ENCODE results near the gene NET1.

NET1 gene

DNA sequence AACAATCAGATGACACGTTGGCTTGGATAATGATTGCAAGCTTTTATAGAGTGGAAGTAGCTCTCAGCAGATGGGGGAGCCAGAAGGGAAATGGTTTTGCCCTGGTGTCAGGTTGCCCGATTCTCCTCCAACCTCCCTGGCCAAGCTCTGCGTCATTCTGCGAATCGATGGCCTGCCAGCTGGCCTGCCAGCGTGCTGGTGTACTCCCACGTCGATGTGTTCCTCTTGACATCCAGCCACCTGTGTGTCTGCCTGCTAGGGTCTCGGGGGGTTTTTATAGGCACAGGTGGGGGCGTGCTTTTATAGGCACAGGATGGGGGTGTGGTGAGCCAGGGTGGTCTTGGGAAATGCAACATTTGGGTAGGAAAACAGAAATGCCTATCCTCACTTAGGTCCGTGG is 4.6 kb downstream of the NET1 start:
- Histone ChIP-seq H3K36me3 (ENCODE audit: control insufficient read depth, insufficient read depth, low read length) (no peaks in the 10 kb centered on the region), H3K9me3 (ENCODE audit: control insufficient read depth, insufficient read depth, low read length) (no peaks in the 10 kb centered on the region), H3K4me3 (ENCODE audit: low read length) (no peak overlapping the region), H3K27ac (ENCODE audit: low read length) (no peak overlapping the region), H3K4me1 (ENCODE audit: control insufficient read depth, insufficient read depth, low read length) (peaks cover 6% of the 10 kb centered on the region), H3K27me3 (ENCODE audit: control insufficient read depth, insufficient read depth, low read length) (no peaks in the 10 kb centered on the region)
- WGBS (ENCODE audit: insufficient coverage, insufficient read length), result no CpG with 5 or more reads among the region's 11 CpGs
- no peak for DNase-seq (ENCODE audit: low read depth, low spot score)

DNA sequence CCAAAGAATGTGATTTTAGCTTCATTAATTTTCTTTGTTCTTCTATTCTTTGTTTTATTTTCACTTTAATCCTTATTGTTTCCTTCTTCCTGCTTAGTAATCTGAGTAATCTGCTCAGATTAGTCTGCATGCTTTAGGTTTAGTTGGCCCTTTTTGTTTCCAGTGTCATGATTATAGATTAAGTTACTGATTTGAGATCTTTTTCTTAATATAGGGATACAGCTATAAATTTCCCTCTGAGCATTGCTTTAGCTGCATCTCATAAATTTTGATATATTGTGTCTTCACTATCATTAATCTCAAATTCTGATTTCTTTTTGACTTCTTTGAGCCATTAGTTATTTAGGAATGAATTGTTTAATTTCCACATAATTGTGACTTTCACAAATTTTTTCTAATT is 6.2 kb downstream of the NET1 start:
- H3K27ac ChIP-seq (ENCODE audit: low read length), result no peak overlapping the region
- no peak for DNase-seq (ENCODE audit: low read depth, low spot score)
- H3K4me3 ChIP-seq (ENCODE audit: low read length), result no peak overlapping the region
- peaks cover 6% of the 10 kb centered on the region for H3K4me1 ChIP-seq (ENCODE audit: control insufficient read depth, insufficient read depth, low read length)
- no peaks in the 10 kb centered on the region for H3K27me3 ChIP-seq (ENCODE audit: control insufficient read depth, insufficient read depth, low read length)
- H3K36me3 ChIP-seq (ENCODE audit: control insufficient read depth, insufficient read depth, low read length), result no peaks in the 10 kb centered on the region
- H3K9me3 ChIP-seq (ENCODE audit: control insufficient read depth, insufficient read depth, low read length), result no peaks in the 10 kb centered on the region

DNA sequence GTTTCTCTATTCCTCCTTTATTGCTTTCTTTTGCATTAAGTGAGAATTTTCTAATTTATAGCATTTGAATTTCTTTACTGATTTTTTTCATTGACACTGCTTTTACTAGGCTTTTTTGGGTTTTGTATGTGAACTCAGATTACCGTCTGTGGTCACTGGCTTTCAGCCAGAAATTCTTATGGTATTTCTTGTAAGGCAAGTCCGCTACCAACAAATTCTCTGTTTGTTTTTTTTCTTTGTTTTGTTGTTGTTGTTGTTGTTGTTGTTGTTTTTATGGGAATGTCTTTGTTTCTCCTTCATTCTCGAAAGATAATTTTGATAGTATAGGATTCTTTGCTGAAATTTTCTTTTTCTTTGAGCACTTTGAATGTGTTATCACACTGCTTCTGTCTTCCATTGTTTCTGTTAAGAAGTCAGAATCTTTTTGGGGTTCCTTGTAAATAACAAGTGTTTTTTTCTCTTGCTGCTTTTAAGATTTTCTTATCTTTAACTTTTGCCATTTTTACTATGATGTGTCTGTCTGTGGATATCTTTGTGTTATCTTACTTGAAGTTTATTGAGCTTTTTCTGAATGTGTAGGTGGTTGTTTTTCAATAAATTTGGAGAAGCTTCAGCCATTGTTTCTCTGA is 7.2 kb downstream of the NET1 start:
- no peaks in the 10 kb centered on the region for H3K27me3 ChIP-seq (ENCODE audit: control insufficient read depth, insufficient read depth, low read length)
- no CpG with 5 or more reads among the region's 3 CpGs for WGBS (ENCODE audit: insufficient coverage, insufficient read length)
- H3K4me1 ChIP-seq (ENCODE audit: control insufficient read depth, insufficient read depth, low read length), result peaks cover 6% of the 10 kb centered on the region

DNA sequence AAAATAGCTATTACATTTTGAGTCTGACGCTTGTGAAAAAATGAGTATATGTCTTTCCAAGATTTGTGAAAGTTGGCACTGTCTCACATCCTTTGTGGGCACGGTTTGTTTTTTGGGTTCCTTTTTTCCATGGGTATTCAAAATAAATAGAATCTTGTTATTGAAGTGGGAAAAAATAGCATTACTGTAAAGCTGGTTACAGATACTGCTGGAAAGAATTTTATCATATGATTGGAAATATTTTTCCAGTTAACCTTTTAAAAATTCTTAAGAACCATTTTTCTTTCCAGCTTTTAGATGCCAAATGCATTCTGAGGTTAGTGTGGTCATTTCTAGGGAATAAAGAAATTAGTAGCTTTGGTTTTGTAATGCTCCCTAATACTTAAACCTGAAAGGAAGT is 11.4 kb downstream of the NET1 start:
- Histone ChIP-seq H3K4me3 (ENCODE audit: low read length) (no peak overlapping the region), H3K9me3 (ENCODE audit: control insufficient read depth, insufficient read depth, low read length) (no peaks in the 10 kb centered on the region), H3K36me3 (ENCODE audit: control insufficient read depth, insufficient read depth, low read length) (no peaks in the 10 kb centered on the region), H3K27ac (ENCODE audit: low read length) (no peak overlapping the region), H3K27me3 (ENCODE audit: control insufficient read depth, insufficient read depth, low read length) (no peaks in the 10 kb centered on the region), H3K4me1 (ENCODE audit: control insufficient read depth, insufficient read depth, low read length) (no peaks in the 10 kb centered on the region)
- no peak for DNase-seq (ENCODE audit: low read depth, low spot score)
- WGBS (ENCODE audit: insufficient coverage, insufficient read length), result no CpG with 5 or more reads among the region's 2 CpGs

More for the DNA sequence above, 7.2 kb downstream of the NET1 start:
- Histone ChIP-seq H3K36me3 (ENCODE audit: control insufficient read depth, insufficient read depth, low read length) (no peaks in the 10 kb centered on the region), H3K9me3 (ENCODE audit: control insufficient read depth, insufficient read depth, low read length) (no peaks in the 10 kb centered on the region), H3K4me3 (ENCODE audit: low read length) (no peak overlapping the region), H3K27ac (ENCODE audit: low read length) (no peak overlapping the region)
- no peak for DNase-seq (ENCODE audit: low read depth, low spot score)

DNA sequence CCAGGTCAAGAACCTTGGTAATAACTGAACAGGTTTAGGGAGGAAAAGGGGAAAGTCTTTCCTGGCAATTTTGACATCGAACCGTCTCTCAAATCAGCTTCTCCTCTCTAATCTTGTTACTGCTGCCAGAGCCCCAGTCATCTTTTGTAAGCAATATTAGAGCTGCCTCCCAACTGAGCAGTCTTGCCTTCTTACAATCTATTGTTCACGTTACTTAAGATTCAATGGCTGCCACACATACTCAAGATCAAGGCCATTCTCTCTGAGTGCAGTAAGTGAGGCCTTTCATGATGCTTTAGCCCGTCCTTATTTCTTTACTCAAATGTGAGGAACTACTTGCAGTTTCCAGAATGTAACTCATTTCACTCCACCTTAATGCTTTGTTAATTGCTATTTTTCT is 12.4 kb downstream of the NET1 start:
- WGBS (ENCODE audit: insufficient coverage, insufficient read length), result no CpG with 5 or more reads among the region's 4 CpGs
- Histone ChIP-seq H3K4me3 (ENCODE audit: low read length) (no peak overlapping the region), H3K36me3 (ENCODE audit: control insufficient read depth, insufficient read depth, low read length) (no peaks in the 10 kb centered on the region; the same call in 1 of the 2 replicates), H3K9me3 (ENCODE audit: control insufficient read depth, insufficient read depth, low read length) (no peaks in the 10 kb centered on the region), H3K27me3 (ENCODE audit: control insufficient read depth, insufficient read depth, low read length) (no peaks in the 10 kb centered on the region), H3K4me1 (ENCODE audit: control insufficient read depth, insufficient read depth, low read length) (no peaks in the 10 kb centered on the region), H3K27ac (ENCODE audit: low read length) (no peak overlapping the region)
- DNase-seq (ENCODE audit: low read depth, low spot score), result no peak

DNA sequence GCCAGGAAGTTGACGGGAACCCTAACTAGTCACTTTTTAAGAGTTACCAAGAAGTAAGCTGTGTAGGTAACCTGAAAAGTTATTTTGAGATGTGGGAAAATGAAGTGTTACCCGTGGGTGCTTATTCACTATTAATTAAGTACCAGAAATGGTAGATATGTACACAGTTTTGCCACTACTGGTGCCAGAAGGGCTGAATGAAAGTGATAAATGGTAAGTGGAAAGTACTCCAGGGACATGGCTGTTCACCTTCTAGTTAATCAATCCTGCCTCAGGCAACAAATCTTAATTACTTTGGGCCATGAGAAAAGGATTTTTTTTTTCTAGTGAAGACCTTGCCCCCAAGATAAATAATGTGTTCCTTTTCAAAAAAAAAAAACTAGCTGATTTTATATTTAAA is 15.8 kb downstream of the NET1 start:
- Histone ChIP-seq H3K4me3 (ENCODE audit: low read length) (no peak overlapping the region), H3K36me3 (ENCODE audit: control insufficient read depth, insufficient read depth, low read length) (no peaks in the 10 kb centered on the region; the same call in 1 of the 2 replicates), H3K4me1 (ENCODE audit: control insufficient read depth, insufficient read depth, low read length) (no peaks in the 10 kb centered on the region), H3K9me3 (ENCODE audit: control insufficient read depth, insufficient read depth, low read length) (no peaks in the 10 kb centered on the region), H3K27me3 (ENCODE audit: control insufficient read depth, insufficient read depth, low read length) (no peaks in the 10 kb centered on the region), H3K27ac (ENCODE audit: low read length) (no peak overlapping the region)
- DNase-seq (ENCODE audit: low read depth, low spot score), result no peak
- WGBS (ENCODE audit: insufficient coverage, insufficient read length), result no CpG with 5 or more reads among the region's 2 CpGs

DNA sequence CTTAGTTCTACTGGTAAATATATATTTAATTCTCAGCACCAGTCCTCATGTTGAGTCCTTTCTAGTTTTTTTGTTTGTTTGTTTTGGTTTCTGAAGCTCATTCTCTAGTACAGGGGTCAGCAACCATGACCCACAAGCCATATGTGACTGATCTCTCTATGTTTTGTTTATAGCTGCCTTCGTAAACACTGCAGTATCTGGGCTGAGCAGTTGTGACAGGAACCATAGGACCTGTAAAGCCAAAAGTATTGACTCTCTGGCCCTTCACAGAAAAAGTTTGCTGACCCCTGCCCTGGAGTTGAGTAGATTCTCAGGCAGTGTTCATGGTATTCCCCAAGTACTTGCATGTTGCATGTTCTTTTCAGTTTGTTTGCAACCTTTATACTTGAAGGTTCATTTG is 20.8 kb downstream of the NET1 start:
- H3K27ac ChIP-seq (ENCODE audit: low read length), result no peak overlapping the region
- H3K9me3 ChIP-seq (ENCODE audit: control insufficient read depth, insufficient read depth, low read length), result no peaks in the 10 kb centered on the region
- no CpG with 5 or more reads among the region's 1 CpG for WGBS (ENCODE audit: insufficient coverage, insufficient read length)
- no peaks in the 10 kb centered on the region for H3K4me1 ChIP-seq (ENCODE audit: control insufficient read depth, insufficient read depth, low read length)
- H3K4me3 ChIP-seq (ENCODE audit: low read length), result no peak overlapping the region
- DNase-seq (ENCODE audit: low read depth, low spot score), result no peak
- no peaks in the 10 kb centered on the region for H3K27me3 ChIP-seq (ENCODE audit: control insufficient read depth, insufficient read depth, low read length)
- H3K36me3 ChIP-seq (ENCODE audit: control insufficient read depth, insufficient read depth, low read length), result no peaks in the 10 kb centered on the region; the same call in 1 of the 2 replicates

DNA sequence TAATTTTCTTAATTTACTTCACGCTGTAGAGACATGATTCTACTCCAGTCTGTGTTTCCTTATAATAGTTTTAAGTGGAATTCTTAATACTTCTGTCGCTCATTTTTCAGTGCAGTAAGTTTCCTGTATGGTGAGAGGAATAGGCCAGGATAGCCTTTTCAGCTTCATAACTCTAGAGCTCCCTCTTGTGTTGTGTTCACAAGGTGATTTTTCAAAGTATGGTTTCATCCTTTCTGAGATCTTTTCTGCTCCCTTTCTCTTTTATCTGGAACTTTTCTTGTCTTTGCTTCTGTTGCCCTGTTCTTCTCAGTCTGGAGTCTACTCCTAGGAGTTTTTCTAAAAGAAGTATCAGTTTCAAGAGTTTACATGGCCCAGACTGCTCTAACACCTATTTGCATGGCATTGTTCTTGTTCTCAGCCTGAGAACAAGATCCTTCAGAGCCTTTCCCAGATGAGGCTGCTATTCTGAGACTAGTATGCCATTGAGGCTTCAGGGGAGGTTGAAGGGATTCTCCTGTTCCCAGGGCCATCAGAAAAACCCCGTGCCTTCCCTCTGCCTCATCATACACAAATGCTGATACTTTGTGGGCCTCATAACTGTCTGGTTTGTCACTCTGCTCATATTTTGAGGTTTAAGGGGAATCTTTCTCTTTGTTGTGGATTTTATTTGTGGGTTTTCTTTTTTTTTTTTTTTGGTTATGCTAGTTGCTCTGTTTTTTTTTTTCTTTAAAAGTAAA is 21.8 kb downstream of the NET1 start:
- H3K4me1 ChIP-seq (ENCODE audit: control insufficient read depth, insufficient read depth, low read length), result no peaks in the 10 kb centered on the region
- no peaks in the 10 kb centered on the region for H3K9me3 ChIP-seq (ENCODE audit: control insufficient read depth, insufficient read depth, low read length)
- no peak overlapping the region for H3K4me3 ChIP-seq (ENCODE audit: low read length)
- WGBS (ENCODE audit: insufficient coverage, insufficient read length), result no CpG with 5 or more reads among the region's 3 CpGs
- DNase-seq (ENCODE audit: low read depth, low spot score), result no peak
- H3K36me3 ChIP-seq (ENCODE audit: control insufficient read depth, insufficient read depth, low read length), result no peaks in the 10 kb centered on the region; the same call in 1 of the 2 replicates
- no peak overlapping the region for H3K27ac ChIP-seq (ENCODE audit: low read length)
- no peaks in the 10 kb centered on the region for H3K27me3 ChIP-seq (ENCODE audit: control insufficient read depth, insufficient read depth, low read length)

DNA sequence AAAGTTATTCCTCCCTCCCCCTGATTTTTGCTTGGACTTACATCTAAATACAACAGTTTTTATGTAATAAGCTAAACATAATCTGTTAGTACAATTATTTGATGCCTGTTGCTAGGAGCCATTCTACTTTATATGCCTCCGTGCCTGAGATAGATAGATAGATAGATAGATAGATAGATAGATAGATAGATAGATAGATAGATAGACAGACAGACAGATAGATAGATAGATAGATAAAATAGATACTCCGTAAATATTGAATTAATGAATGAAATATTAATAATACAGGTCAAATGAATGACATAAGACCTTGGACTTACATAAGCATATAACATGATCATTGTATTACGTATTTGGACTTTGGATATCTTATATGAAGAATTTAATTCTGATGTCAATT is 23.0 kb downstream of the NET1 start:
- WGBS (ENCODE audit: insufficient coverage, insufficient read length), result no CpG with 5 or more reads among the region's 3 CpGs
- Histone ChIP-seq H3K36me3 (ENCODE audit: control insufficient read depth, insufficient read depth, low read length) (no peaks in the 10 kb centered on the region; the same call in 1 of the 2 replicates), H3K27ac (ENCODE audit: low read length) (no peak overlapping the region)

DNA sequence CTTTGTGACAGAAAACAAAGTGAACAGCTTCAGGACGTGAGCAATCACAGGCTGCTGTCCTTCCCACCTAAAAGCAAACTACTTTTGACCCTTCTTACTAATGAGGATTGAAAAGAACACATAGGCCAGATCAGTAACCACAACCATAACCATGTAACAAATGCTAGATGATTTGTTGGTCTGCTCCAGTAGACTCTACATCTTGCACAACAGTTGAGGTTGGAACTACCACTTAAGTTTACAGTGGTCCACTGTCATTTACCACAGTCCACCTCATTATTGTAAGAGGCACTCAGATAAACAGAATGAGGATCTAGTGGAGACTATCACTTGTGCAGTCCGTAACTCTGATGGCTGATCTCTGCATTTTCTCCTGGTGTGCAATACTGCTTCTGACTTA is 27.8 kb downstream of the NET1 start:
- no CpG with 5 or more reads among the region's 2 CpGs for WGBS (ENCODE audit: insufficient coverage, insufficient read length)

More for the DNA sequence above, 23.0 kb downstream of the NET1 start:
- no peaks in the 10 kb centered on the region for H3K27me3 ChIP-seq (ENCODE audit: control insufficient read depth, insufficient read depth, low read length)
- H3K9me3 ChIP-seq (ENCODE audit: control insufficient read depth, insufficient read depth, low read length), result no peaks in the 10 kb centered on the region
- H3K4me1 ChIP-seq (ENCODE audit: control insufficient read depth, insufficient read depth, low read length), result no peaks in the 10 kb centered on the region
- no peak for DNase-seq (ENCODE audit: low read depth, low spot score)
- H3K4me3 ChIP-seq (ENCODE audit: low read length), result no peak overlapping the region

DNA sequence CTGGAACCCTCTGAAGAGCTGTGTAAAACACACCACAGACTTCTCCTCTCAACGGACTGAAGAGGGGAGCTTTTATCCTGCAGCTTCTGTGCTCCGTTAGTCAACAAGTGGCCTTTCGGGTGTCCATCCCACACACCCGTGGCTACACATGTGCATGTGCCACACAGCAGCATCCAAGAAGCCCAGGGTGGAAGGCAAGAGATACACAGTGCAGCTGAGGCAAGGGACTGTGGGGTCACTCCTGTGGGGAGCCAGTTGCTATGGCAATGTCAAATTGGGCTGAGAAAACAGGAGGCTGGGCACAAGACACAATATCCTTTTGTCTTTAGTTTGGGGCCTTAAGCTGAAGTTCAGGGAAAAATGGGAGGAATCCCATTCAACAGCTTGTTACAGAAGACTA is 28.7 kb downstream of the NET1 start:
- DNase-seq (ENCODE audit: low read depth, low spot score), result no peak
- Histone ChIP-seq H3K27me3 (ENCODE audit: control insufficient read depth, insufficient read depth, low read length) (no peaks in the 10 kb centered on the region), H3K9me3 (ENCODE audit: control insufficient read depth, insufficient read depth, low read length) (no peaks in the 10 kb centered on the region), H3K4me3 (ENCODE audit: low read length) (no peak overlapping the region), H3K27ac (ENCODE audit: low read length) (no peak overlapping the region), H3K4me1 (ENCODE audit: control insufficient read depth, insufficient read depth, low read length) (no peaks in the 10 kb centered on the region), H3K36me3 (ENCODE audit: control insufficient read depth, insufficient read depth, low read length) (no peaks in the 10 kb centered on the region)
- no CpG with 5 or more reads among the region's 4 CpGs for WGBS (ENCODE audit: insufficient coverage, insufficient read length)

More for the DNA sequence above, 27.8 kb downstream of the NET1 start:
- H3K9me3 ChIP-seq (ENCODE audit: control insufficient read depth, insufficient read depth, low read length), result no peaks in the 10 kb centered on the region
- no peak overlapping the region for H3K4me3 ChIP-seq (ENCODE audit: low read length)
- DNase-seq (ENCODE audit: low read depth, low spot score), result no peak
- no peak overlapping the region for H3K27ac ChIP-seq (ENCODE audit: low read length)
- no peaks in the 10 kb centered on the region for H3K27me3 ChIP-seq (ENCODE audit: control insufficient read depth, insufficient read depth, low read length)
- no peaks in the 10 kb centered on the region for H3K4me1 ChIP-seq (ENCODE audit: control insufficient read depth, insufficient read depth, low read length)
- no peaks in the 10 kb centered on the region for H3K36me3 ChIP-seq (ENCODE audit: control insufficient read depth, insufficient read depth, low read length)
